GM12878 (cell line): ENCODE measurements around the gene FGGY.

Experiments used
- ESRRA ChIP-seq: IDR thresholded peaks from 2 replicates; pipeline ENCODE4 v1.6.1; 2012; ENCODE audit warnings: mild to moderate bottlenecking, low read length, improper control_type of control experiment
- FOXK2 ChIP-seq: fragments of 450-650 bp; IDR thresholded peaks from 2 replicates; pipeline ENCODE4 v1.6.1; 2017; ENCODE audit warnings: mild to moderate bottlenecking, moderate library complexity
- NR2F1 ChIP-seq: fragments of 450-650 bp; conservative IDR thresholded peaks from 2 replicates; pipeline ENCODE4 v1.6.1; 2017; ENCODE audit warnings: mild to moderate bottlenecking
- RFX5 ChIP-seq: IDR thresholded peaks from 2 replicates; pipeline ENCODE4 v1.6.1; 2011; ENCODE audit warnings: low read depth, low read length, improper control_type of control experiment
- TF ChIP-seq, protein P1 (sequence below): fragments of 450-650 bp; IDR thresholded peaks from 2 replicates; pipeline ENCODE4 v1.6.1; 2016; ENCODE audit warnings: mild to moderate bottlenecking, moderate library complexity, borderline replicate concordance

DNA sequence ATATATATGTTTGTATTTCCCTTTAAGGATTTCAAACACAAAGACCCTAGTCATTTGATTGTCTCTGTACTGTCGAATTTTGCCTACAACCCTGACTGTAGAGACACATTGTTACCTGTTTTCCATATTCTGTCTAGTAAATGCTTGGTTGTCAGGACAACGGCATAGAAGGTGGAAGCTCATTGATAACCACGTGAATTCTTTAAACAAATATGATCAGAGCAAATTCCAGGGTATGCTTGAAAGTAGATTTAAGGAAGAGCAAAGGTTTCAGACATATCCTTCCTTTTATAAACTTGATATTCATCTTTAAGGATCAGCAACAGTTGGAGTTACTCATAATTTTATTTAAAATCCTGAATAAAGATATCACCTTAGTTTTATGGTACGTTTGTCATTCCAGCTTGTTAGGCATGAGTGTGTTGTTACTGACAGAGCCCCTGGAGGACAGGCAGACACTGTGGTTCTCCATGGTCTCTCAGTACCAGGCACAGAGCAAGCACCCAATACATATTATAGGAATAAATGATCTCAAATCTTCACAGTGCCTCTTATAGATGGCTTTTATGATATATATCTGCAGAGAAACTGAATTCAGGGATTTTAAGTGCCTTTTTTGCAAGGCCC, 203.2 kb downstream of the FGGY start:
- TF ChIP-seq, protein P1, sequence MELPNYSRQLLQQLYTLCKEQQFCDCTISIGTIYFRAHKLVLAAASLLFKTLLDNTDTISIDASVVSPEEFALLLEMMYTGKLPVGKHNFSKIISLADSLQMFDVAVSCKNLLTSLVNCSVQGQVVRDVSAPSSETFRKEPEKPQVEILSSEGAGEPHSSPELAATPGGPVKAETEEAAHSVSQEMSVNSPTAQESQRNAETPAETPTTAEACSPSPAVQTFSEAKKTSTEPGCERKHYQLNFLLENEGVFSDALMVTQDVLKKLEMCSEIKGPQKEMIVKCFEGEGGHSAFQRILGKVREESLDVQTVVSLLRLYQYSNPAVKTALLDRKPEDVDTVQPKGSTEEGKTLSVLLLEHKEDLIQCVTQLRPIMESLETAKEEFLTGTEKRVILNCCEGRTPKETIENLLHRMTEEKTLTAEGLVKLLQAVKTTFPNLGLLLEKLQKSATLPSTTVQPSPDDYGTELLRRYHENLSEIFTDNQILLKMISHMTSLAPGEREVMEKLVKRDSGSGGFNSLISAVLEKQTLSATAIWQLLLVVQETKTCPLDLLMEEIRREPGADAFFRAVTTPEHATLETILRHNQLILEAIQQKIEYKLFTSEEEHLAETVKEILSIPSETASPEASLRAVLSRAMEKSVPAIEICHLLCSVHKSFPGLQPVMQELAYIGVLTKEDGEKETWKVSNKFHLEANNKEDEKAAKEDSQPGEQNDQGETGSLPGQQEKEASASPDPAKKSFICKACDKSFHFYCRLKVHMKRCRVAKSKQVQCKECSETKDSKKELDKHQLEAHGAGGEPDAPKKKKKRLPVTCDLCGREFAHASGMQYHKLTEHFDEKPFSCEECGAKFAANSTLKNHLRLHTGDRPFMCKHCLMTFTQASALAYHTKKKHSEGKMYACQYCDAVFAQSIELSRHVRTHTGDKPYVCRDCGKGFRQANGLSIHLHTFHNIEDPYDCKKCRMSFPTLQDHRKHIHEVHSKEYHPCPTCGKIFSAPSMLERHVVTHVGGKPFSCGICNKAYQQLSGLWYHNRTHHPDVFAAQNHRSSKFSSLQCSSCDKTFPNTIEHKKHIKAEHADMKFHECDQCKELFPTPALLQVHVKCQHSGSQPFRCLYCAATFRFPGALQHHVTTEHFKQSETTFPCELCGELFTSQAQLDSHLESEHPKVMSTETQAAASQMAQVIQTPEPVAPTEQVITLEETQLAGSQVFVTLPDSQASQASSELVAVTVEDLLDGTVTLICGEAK, result no peak
- TF ChIP-seq ESRRA (no peak), RFX5 (no peak), NR2F1 (no peak), FOXK2 (no peak)
